Measurements from ENCODE around the gene SNX33.
A peak's percentile ranks its signal among the peaks of the same experiment; 100 is the strongest.
"Not testable (repeated sequence)": the region's sequence is repeated elsewhere in the genome, so short reads cannot be mapped to it uniquely, and the experiment has no call there.

SNX33 gene

GRCh38 chr15:75699961-75700874, 52.5 kb downstream of the SNX33 start:
- DNase-seq (ENCODE audit: low spot score): peak; percentile 64

GRCh38 chr15:75701071-75702003, 53.6 kb downstream of the SNX33 start:
- not testable (repeated sequence) for DNase-seq (ENCODE audit: low spot score)

- DNase-seq (ENCODE audit: low spot score): no peak
Observed at GRCh38 chr15:75702436-75702835, 54.7 kb downstream of the SNX33 start.

GRCh38 chr15:75703440-75704262, 55.9 kb downstream of the SNX33 start:
- not testable (repeated sequence) for DNase-seq (ENCODE audit: low spot score)

GRCh38 chr15:75704263-75704615, 56.5 kb downstream of the SNX33 start:
- DNase-seq (ENCODE audit: low spot score): no peak

- no peak for DNase-seq (ENCODE audit: low spot score)
Observed at GRCh38 chr15:75704618-75705017, 56.9 kb downstream of the SNX33 start.

GRCh38 chr15:75705375-75705774, 57.7 kb downstream of the SNX33 start:
- not testable (repeated sequence) for DNase-seq (ENCODE audit: low spot score)

- DNase-seq (ENCODE audit: low spot score): no peak
Observed at GRCh38 chr15:75705854-75706681, 58.4 kb downstream of the SNX33 start.

- no peak for DNase-seq (ENCODE audit: low spot score)
Observed at GRCh38 chr15:75706682-75706954, 58.9 kb downstream of the SNX33 start.

- DNase-seq (ENCODE audit: low spot score): not testable (repeated sequence)
Observed at GRCh38 chr15:75709458-75709857, 61.7 kb downstream of the SNX33 start.

GRCh38 chr15:75710874-75711273, 63.2 kb downstream of the SNX33 start:
- DNase-seq (ENCODE audit: low spot score): not testable (repeated sequence)

- DNase-seq (ENCODE audit: low spot score): not testable (repeated sequence)
Observed at GRCh38 chr15:75711495-75711894, 63.8 kb downstream of the SNX33 start.

Data from D341Med (cell line).